Uterus (tissue), 2 donors: ENCODE measurements around the gene LIG3.

Source experiments
- POLR2A ChIP-seq, 2 donors: fragments of 450-650 bp; IDR thresholded peaks; one replicate each; pipeline ENCODE4 v1.6.1; 2016; ENCODE audit warnings: antibody characterized with exemption in 2 of 2, mild to moderate bottlenecking in 1 of 2, moderate library complexity in 1 of 2
- TF ChIP-seq, protein P1 (sequence below), 4 experiments: fragments of 200-600 bp in 2 of 4; fragments of 450-650 bp in 2 of 4; sonication (generic) in 2 of 4; IDR thresholded peaks; one replicate each; pipeline ENCODE4 v1.5.1; 2016 to 2019; ENCODE audit warnings: antibody characterized with exemption in 4 of 4, mild to moderate bottlenecking in 2 of 4, moderate library complexity in 1 of 4

GRCh38 chr17:35002876-35003551, 22.7 kb downstream of the LIG3 start:
- TF ChIP-seq, protein P1, sequence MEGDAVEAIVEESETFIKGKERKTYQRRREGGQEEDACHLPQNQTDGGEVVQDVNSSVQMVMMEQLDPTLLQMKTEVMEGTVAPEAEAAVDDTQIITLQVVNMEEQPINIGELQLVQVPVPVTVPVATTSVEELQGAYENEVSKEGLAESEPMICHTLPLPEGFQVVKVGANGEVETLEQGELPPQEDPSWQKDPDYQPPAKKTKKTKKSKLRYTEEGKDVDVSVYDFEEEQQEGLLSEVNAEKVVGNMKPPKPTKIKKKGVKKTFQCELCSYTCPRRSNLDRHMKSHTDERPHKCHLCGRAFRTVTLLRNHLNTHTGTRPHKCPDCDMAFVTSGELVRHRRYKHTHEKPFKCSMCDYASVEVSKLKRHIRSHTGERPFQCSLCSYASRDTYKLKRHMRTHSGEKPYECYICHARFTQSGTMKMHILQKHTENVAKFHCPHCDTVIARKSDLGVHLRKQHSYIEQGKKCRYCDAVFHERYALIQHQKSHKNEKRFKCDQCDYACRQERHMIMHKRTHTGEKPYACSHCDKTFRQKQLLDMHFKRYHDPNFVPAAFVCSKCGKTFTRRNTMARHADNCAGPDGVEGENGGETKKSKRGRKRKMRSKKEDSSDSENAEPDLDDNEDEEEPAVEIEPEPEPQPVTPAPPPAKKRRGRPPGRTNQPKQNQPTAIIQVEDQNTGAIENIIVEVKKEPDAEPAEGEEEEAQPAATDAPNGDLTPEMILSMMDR (IDR thresholded peaks at IDR 0.05), result no peak
- TF ChIP-seq POLR2A (IDR thresholded peaks at IDR 0.05), result no peak
